K562 (cell line): ENCODE data around the gene OR7G1. TPM values are rescaled to one million over a fixed set of nuclear protein-coding genes. Genes with fewer than 3 reads are reported as not detected.
A peak's percentile ranks its signal among the peaks of the same experiment; 100 is the strongest.

ENCODE experiments used
- BHLHE40 ChIP-seq: IDR thresholded peaks from 2 replicates; pipeline ENCODE4 v1.6.1; 2011; ENCODE audit warnings: low read length, improper control_type of control experiment
- CBFA2T3 ChIP-seq: fragments of 450-650 bp; IDR thresholded peaks from 2 replicates; pipeline ENCODE4 v1.6.1; 2017
- CREB1 ChIP-seq, 2 experiments: sonication (generic) in 1 of 2; formaldehyde crosslinking in 1 of 2; IDR thresholded peaks; 2 replicates each; pipeline versions ENCODE4 v1.6.1 to v1.8.0; 2012 to 2022; ENCODE audit warnings: inconsistent platforms in 1 of 2, mild to moderate bottlenecking in 1 of 2, missing genetic modification reagents in 1 of 2, moderate library complexity in 1 of 2
- DIDO1 ChIP-seq: fragments of 450-650 bp; IDR thresholded peaks from 2 replicates; pipeline ENCODE4 v1.6.1; 2016; ENCODE audit warnings: low read depth, missing biosample characterization, missing genetic modification characterization
- ELF1 ChIP-seq: fragments of 200-800 bp; sonication (Bioruptor generic); IDR thresholded peaks from 2 replicates; pipeline ENCODE4 v1.6.1; 2016; ENCODE audit warnings: missing genetic modification characterization, missing compliant biosample characterization
- GATAD2A ChIP-seq: fragments of 450-650 bp; IDR thresholded peaks from 2 replicates; pipeline ENCODE4 v1.6.1; 2017
- NR3C1 ChIP-seq: sonication (generic); formaldehyde crosslinking; IDR thresholded peaks from 2 replicates; pipeline ENCODE4 v1.8.1; 2022; ENCODE audit warnings: missing genetic modification reagents
- RBBP5 ChIP-seq: fragments of 200-600 bp; sonication (generic); IDR thresholded peaks from 2 replicates; pipeline ENCODE4 v1.6.1; 2012; ENCODE audit warnings: borderline replicate concordance, mild to moderate bottlenecking, low read length, control low read depth, inconsistent platforms; ENCODE audit not compliant: insufficient read depth, poor library complexity, severe bottlenecking
- STAG1 ChIP-seq: sonication (generic); formaldehyde crosslinking; IDR thresholded peaks from 2 replicates; pipeline ENCODE4 v1.5.0; 2020; ENCODE audit warnings: missing genetic modification reagents, borderline replicate concordance
- STAT5A ChIP-seq: IDR thresholded peaks from 2 replicates; pipeline ENCODE4 v1.6.1; 2012; ENCODE audit warnings: low read length, inconsistent platforms, borderline replicate concordance
- TSC22D4 ChIP-seq: fragments of 450-650 bp; IDR thresholded peaks from 2 replicates; pipeline ENCODE4 v1.6.1; 2016; ENCODE audit warnings: missing genetic modification characterization, missing biosample characterization, control low read depth
- U2AF2 ChIP-seq: fragments of 200-400 bp; formaldehyde crosslinking; optimal IDR thresholded peaks from 2 replicates; pipeline ENCODE3; 2017; ENCODE audit warnings: low read depth, mild to moderate bottlenecking, low read length
- ZNF408 ChIP-seq: fragments of 250-450 bp; sonication (Bioruptor Pico); IDR thresholded peaks from 2 replicates; pipeline ENCODE4 v1.4.0; 2020; ENCODE audit warnings: low read depth, mild to moderate bottlenecking, moderate library complexity
- ZNF589 ChIP-seq: fragments of 200-800 bp; sonication (Bioruptor generic); IDR thresholded peaks from 2 replicates; pipeline ENCODE4 v1.6.1; 2016; ENCODE audit warnings: low read depth, missing genetic modification characterization, missing compliant biosample characterization
- ZNF780A ChIP-seq: fragments of 250-450 bp; sonication (Bioruptor Pico); IDR thresholded peaks from 2 replicates; pipeline ENCODE4 v1.5.0; 2021; ENCODE audit warnings: mild to moderate bottlenecking
- polyA plus RNA-seq, 8 experiments: library from polyadenylated mRNA; depleted of rRNA in 4 of 8; stranded (reverse) in 5 of 8; unstranded in 3 of 8; fragments of >200 nt; fragmentation: Nextera tagmentation in 2 of 8; fragmentation: Illumina TruSeq in 1 of 8; extraction: Ambion mirVana in 2 of 8; extraction: Trizol in 1 of 8; gene quantifications; 2 replicates each; pipeline versions ENCODE4 v1.2.1 to v1.2.3, GENCODE V29; 2011 to 2014; ENCODE audit warnings: inconsistent platforms in 1 of 8, missing spikeins in 1 of 8
- total RNA-seq, 7 experiments: library from RNA; depleted of rRNA in 6 of 7; stranded (reverse); fragments of >200 nt in 6 of 7; fragmentation: Illumina TruSeq in 2 of 7; extraction: Trizol in 2 of 7; gene quantifications; 2 replicates each; pipeline versions ENCODE4 v1.2.1 to v1.2.3, GENCODE V29; 2011 to 2021; ENCODE audit warnings: low replicate concordance in 1 of 7
- TF ChIP-seq, protein P1 (sequence below), 2 experiments: IDR thresholded peaks in 1 of 2; conservative IDR thresholded peaks in 1 of 2; 2 replicates each; pipeline ENCODE4 v1.6.1; 2016; ENCODE audit warnings: low read depth in 2 of 2, mild to moderate bottlenecking in 1 of 2, missing compliant biosample characterization in 1 of 2, missing genetic modification characterization in 1 of 2, moderate library complexity in 1 of 2
- TF ChIP-seq, protein P2 (sequence below): IDR thresholded peaks from 2 replicates; pipeline ENCODE4 v1.6.1; 2012; ENCODE audit warnings: low read depth, low read length, improper control_type of control experiment, borderline replicate concordance
- TF ChIP-seq, protein P3 (sequence below): fragments of 450-650 bp; IDR thresholded peaks from 2 replicates; pipeline ENCODE4 v1.6.1; 2017; ENCODE audit warnings: mild to moderate bottlenecking, moderate library complexity
- TF ChIP-seq, protein P4 (sequence below): fragments of 150-350 bp; conservative IDR thresholded peaks from 2 replicates; pipeline ENCODE4 v1.6.1; 2014; ENCODE audit warnings: low read length

Gene OR7G1
- total and polyA plus RNA-seq, 9 of the 15 experiments (the other 6 are each of a cell fraction or from before 2014, with no cell fraction given) = not detected

DNA sequence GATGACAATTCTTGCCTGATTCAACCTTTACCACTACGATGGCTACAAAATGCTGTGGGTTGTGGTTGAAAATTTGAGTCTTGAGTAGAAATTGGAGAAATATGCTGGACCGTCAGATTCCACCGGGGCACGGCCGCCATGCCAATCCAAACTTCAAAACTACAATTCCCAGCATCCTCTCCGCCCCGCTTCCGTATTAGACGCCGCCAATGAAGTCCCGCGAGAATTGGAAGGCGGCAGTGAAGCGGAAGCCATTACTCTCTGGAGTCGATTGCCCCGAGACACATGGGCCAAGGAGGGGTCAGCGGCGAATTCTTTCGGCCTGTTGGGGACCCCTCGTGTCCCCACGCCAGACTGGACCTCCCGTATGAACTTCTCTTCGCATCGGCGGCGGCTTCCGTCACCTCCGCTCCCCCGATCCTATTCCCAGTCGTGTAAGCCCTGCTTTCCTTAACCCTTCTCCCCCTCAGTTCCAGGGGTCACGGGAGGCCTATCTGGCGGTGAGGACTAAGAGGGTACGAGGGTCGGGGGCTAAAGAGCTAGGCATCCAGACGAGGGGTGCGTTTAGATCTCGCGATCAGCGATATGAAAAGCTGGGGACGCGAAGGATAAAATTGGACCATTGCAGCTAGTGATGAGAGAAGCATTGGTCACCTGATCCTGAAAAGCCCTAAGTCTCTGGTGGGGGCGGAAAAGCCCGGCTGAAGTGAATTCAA, 24.8 kb upstream of the OR7G1 start, which contains the start of gene ZNF317 (continued):
- TF ChIP-seq ZNF408 = no peak
- TF ChIP-seq ZNF589 (CRISPR knock-in tag) = 0 out of 2 replicates have a peak, but pooled peaks have one; percentile 54
- TF ChIP-seq, protein P1, sequence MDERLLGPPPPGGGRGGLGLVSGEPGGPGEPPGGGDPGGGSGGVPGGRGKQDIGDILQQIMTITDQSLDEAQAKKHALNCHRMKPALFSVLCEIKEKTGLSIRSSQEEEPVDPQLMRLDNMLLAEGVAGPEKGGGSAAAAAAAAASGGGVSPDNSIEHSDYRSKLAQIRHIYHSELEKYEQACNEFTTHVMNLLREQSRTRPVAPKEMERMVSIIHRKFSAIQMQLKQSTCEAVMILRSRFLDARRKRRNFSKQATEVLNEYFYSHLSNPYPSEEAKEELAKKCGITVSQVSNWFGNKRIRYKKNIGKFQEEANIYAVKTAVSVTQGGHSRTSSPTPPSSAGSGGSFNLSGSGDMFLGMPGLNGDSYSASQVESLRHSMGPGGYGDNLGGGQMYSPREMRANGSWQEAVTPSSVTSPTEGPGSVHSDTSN (CRISPR knock-in tag; IDR thresholded peaks at IDR 0.05; ENCODE audit: low read depth) = no peak
- TF ChIP-seq, protein P1 (tag; conservative IDR thresholded peaks at IDR 0.05; ENCODE audit: low read depth) = 0 out of 2 replicates have a peak, but pooled peaks have one; percentile 5
- 0 out of 2 replicates have a peak, but pooled peaks have one; percentile 16 for TF ChIP-seq GATAD2A
- no peak for TF ChIP-seq ZNF780A (CRISPR knock-in tag)
- TF ChIP-seq STAG1 (CRISPR knock-in tag) = no peak
- TF ChIP-seq RBBP5 = peak; percentile 99
- TF ChIP-seq U2AF2 = no peak
- no peak for TF ChIP-seq CBFA2T3
- TF ChIP-seq ELF1 = peak; percentile 100
- TF ChIP-seq, protein P2, sequence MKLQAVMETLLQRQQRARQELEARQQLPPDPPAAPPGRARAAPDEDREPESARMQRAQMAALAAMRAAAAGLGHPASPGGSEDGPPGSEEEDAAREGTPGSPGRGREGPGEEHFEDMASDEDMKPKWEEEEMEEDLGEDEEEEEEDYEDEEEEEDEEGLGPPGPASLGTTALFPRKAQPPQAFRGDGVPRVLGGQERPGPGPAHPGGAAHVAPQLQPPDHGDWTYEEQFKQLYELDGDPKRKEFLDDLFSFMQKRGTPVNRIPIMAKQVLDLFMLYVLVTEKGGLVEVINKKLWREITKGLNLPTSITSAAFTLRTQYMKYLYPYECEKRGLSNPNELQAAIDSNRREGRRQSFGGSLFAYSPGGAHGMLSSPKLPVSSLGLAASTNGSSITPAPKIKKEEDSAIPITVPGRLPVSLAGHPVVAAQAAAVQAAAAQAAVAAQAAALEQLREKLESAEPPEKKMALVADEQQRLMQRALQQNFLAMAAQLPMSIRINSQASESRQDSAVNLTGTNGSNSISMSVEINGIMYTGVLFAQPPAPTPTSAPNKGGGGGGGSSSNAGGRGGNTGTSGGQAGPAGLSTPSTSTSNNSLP = no peak
- TF ChIP-seq CREB1 (IDR thresholded peaks at IDR 0.05) = no peak
- no peak; the same call in 1 of the 2 replicates for TF ChIP-seq CREB1 (CRISPR knock-in tag; IDR thresholded peaks at IDR 0.05)
- no peak for TF ChIP-seq STAT5A
- TF ChIP-seq TSC22D4 = no peak
- TF ChIP-seq, protein P3, sequence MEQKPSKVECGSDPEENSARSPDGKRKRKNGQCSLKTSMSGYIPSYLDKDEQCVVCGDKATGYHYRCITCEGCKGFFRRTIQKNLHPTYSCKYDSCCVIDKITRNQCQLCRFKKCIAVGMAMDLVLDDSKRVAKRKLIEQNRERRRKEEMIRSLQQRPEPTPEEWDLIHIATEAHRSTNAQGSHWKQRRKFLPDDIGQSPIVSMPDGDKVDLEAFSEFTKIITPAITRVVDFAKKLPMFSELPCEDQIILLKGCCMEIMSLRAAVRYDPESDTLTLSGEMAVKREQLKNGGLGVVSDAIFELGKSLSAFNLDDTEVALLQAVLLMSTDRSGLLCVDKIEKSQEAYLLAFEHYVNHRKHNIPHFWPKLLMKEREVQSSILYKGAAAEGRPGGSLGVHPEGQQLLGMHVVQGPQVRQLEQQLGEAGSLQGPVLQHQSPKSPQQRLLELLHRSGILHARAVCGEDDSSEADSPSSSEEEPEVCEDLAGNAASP = no peak
- TF ChIP-seq, protein P4, sequence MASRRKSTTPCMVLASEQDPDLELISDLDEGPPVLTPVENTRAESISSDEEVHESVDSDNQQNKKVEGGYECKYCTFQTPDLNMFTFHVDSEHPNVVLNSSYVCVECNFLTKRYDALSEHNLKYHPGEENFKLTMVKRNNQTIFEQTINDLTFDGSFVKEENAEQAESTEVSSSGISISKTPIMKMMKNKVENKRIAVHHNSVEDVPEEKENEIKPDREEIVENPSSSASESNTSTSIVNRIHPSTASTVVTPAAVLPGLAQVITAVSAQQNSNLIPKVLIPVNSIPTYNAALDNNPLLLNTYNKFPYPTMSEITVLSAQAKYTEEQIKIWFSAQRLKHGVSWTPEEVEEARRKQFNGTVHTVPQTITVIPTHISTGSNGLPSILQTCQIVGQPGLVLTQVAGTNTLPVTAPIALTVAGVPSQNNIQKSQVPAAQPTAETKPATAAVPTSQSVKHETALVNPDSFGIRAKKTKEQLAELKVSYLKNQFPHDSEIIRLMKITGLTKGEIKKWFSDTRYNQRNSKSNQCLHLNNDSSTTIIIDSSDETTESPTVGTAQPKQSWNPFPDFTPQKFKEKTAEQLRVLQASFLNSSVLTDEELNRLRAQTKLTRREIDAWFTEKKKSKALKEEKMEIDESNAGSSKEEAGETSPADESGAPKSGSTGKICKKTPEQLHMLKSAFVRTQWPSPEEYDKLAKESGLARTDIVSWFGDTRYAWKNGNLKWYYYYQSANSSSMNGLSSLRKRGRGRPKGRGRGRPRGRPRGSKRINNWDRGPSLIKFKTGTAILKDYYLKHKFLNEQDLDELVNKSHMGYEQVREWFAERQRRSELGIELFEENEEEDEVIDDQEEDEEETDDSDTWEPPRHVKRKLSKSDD = peak; percentile 80; the same call in 1 of the 2 replicates
- TF ChIP-seq NR3C1 (CRISPR knock-in tag) = no peak
- peak; percentile 19; the same call in 1 of the 2 replicates for TF ChIP-seq BHLHE40
- peak; percentile 70 for TF ChIP-seq DIDO1
